GM23338 (cell line): ENCODE data around the gene TMPRSS9. TPM values are rescaled to one million over a fixed set of nuclear protein-coding genes. Genes with fewer than 3 reads are reported as not detected.

Experiments
- ATAC-seq: fragments of 200-7000 bp; cut with Tn5 transposase; 3 replicates; pipeline ENCODE4 v1.9.1; 2020
- DNase-seq: peaks from one replicate; pipeline ENCODE4 v3.0.0-alpha.2; 2015; ENCODE audit warnings: low spot score
- H2AFZ ChIP-seq: fragments of 200-600 bp; sonication (generic); 2 replicates; pipeline ENCODE4 v1.8.0; 2016; ENCODE audit warnings: antibody characterized with exemption, mild to moderate bottlenecking, moderate library complexity
- H3F3A ChIP-seq: fragments of 200-600 bp; sonication (generic); replicated peaks from 2 replicates; pipeline ENCODE4 v1.8.0; 2017; ENCODE audit warnings: antibody characterized with exemption, mixed run types, low read depth
- H3K27ac ChIP-seq: fragments of 200-600 bp; sonication (generic); 2 replicates; pipeline ENCODE4 v1.6.1; 2016; ENCODE audit warnings: low read depth
- H3K27me3 ChIP-seq: fragments of 200-600 bp; sonication (generic); 2 replicates; pipeline ENCODE4 v1.8.0; 2016; ENCODE audit warnings: mild to moderate bottlenecking, mixed run types, moderate library complexity; ENCODE audit not compliant: insufficient read depth
- H3K36me3 ChIP-seq: fragments of 200-600 bp; sonication (generic); 2 replicates; pipeline ENCODE4 v1.8.0; 2016; ENCODE audit warnings: mild to moderate bottlenecking; ENCODE audit not compliant: insufficient read depth
- H3K4me1 ChIP-seq: fragments of 200-600 bp; sonication (generic); 2 replicates; pipeline ENCODE4 v1.8.0; 2016; ENCODE audit warnings: mild to moderate bottlenecking, moderate library complexity; ENCODE audit not compliant: insufficient read depth
- H3K4me2 ChIP-seq: fragments of 200-600 bp; sonication (generic); 2 replicates; pipeline ENCODE4 v1.7.1; 2017; ENCODE audit warnings: mixed run types
- H3K4me3 ChIP-seq: fragments of 200-600 bp; sonication (generic); 2 replicates; pipeline ENCODE4 v1.6.1; 2016; ENCODE audit warnings: mixed run types
- H3K79me2 ChIP-seq: fragments of 200-600 bp; sonication (generic); replicated peaks from 2 replicates; pipeline ENCODE4 v1.8.0; 2017; ENCODE audit warnings: mild to moderate bottlenecking; ENCODE audit not compliant: insufficient read depth
- H3K9me2 ChIP-seq: fragments of 200-600 bp; sonication (generic); 2 replicates; pipeline ENCODE4 v1.8.0; 2017; ENCODE audit not compliant: insufficient read depth
- H4K20me1 ChIP-seq: fragments of 200-600 bp; sonication (generic); replicated peaks from 2 replicates; pipeline ENCODE4 v1.8.0; 2017; ENCODE audit warnings: mild to moderate bottlenecking; ENCODE audit not compliant: insufficient read depth
- H3K27ac Mint-ChIP-seq: 2 replicates; pipeline ENCODE4 v1.8.0; 2020; ENCODE audit warnings: inconsistent platforms, mild to moderate bottlenecking, moderate library complexity, mixed read lengths
- H3K27me3 Mint-ChIP-seq: 3 replicates; pipeline ENCODE4 v1.8.0; 2022; ENCODE audit warnings: low read depth, mild to moderate bottlenecking, moderate library complexity, mixed read lengths, inconsistent platforms; ENCODE audit not compliant: insufficient read depth, poor library complexity
- H3K36me3 Mint-ChIP-seq: 3 replicates; pipeline ENCODE4 v1.8.0; 2021; ENCODE audit warnings: low read depth, mild to moderate bottlenecking, inconsistent platforms, moderate library complexity, mixed read lengths
- H3K4me1 Mint-ChIP-seq: 3 replicates; pipeline ENCODE4 v1.8.0; 2020; ENCODE audit warnings: mild to moderate bottlenecking, inconsistent platforms, mixed read lengths
- H3K4me3 Mint-ChIP-seq: 3 replicates; pipeline ENCODE4 v1.8.0; 2021; ENCODE audit warnings: moderate library complexity, mild to moderate bottlenecking, inconsistent platforms, mixed read lengths
- H3K9me3 Mint-ChIP-seq: 3 replicates; pipeline ENCODE4 v1.8.0; 2020; ENCODE audit warnings: moderate library complexity, mild to moderate bottlenecking, inconsistent platforms, mixed read lengths
- CREB1 ChIP-seq: fragments of 250-450 bp; sonication (Bioruptor Pico); IDR thresholded peaks from 2 replicates; pipeline ENCODE4 v1.5.0; 2020; ENCODE audit warnings: low read depth, mild to moderate bottlenecking, moderate library complexity
- EZH2 ChIP-seq: fragments of 200-600 bp; sonication (generic); IDR thresholded peaks from one replicate; pipeline ENCODE4 v1.8.0; 2017; ENCODE audit warnings: antibody characterized with exemption, mild to moderate bottlenecking, low read depth; ENCODE audit not compliant: unreplicated experiment
- EZH2phosphoT487 ChIP-seq: fragments of 200-600 bp; sonication (generic); IDR thresholded peaks from one replicate; pipeline ENCODE4 v1.8.1; 2018; ENCODE audit warnings: antibody characterized with exemption; ENCODE audit not compliant: unreplicated experiment
- JUNB ChIP-seq: IDR thresholded peaks from one replicate; pipeline ENCODE4 v1.6.1; 2016; ENCODE audit warnings: antibody characterized with exemption; ENCODE audit not compliant: unreplicated experiment
- NANOG ChIP-seq: IDR thresholded peaks from 2 replicates; pipeline ENCODE4 v1.6.1; 2016; ENCODE audit warnings: antibody characterized with exemption, borderline replicate concordance
- POLR2AphosphoS5 ChIP-seq: IDR thresholded peaks from 2 replicates; pipeline ENCODE4 v1.6.1; 2016; ENCODE audit warnings: antibody characterized with exemption, low read depth
- REST ChIP-seq: IDR thresholded peaks from one replicate; pipeline ENCODE4 v1.6.1; 2018; ENCODE audit warnings: antibody characterized with exemption; ENCODE audit not compliant: unreplicated experiment
- STAT1 ChIP-seq: IDR thresholded peaks from one replicate; pipeline ENCODE4 v1.6.1; 2016; ENCODE audit warnings: antibody characterized with exemption; ENCODE audit not compliant: unreplicated experiment
- ZNF114 ChIP-seq: fragments of 250-450 bp; sonication (Bioruptor Pico); IDR thresholded peaks from 2 replicates; pipeline ENCODE4 v1.5.0; 2020; ENCODE audit warnings: mild to moderate bottlenecking, moderate library complexity
- polyA plus RNA-seq: library from polyadenylated mRNA; unstranded; fragments of >200 nt; fragmentation: Nextera tagmentation; extraction: Ambion mirVana; gene quantifications from 2 replicates; pipeline ENCODE4 v1.2.1, GENCODE V29; 2016
- total RNA-seq: library from RNA; depleted of rRNA; stranded (reverse); fragments of >200 nt; shearing (Covaris generic); gene quantifications from 2 replicates; pipeline ENCODE4 v1.2.3, GENCODE V29; 2014

Gene TMPRSS9
- total and polyA plus RNA-seq, 2 experiments from 2014 or later = 0.05 to 0.28 TPM

DNA sequence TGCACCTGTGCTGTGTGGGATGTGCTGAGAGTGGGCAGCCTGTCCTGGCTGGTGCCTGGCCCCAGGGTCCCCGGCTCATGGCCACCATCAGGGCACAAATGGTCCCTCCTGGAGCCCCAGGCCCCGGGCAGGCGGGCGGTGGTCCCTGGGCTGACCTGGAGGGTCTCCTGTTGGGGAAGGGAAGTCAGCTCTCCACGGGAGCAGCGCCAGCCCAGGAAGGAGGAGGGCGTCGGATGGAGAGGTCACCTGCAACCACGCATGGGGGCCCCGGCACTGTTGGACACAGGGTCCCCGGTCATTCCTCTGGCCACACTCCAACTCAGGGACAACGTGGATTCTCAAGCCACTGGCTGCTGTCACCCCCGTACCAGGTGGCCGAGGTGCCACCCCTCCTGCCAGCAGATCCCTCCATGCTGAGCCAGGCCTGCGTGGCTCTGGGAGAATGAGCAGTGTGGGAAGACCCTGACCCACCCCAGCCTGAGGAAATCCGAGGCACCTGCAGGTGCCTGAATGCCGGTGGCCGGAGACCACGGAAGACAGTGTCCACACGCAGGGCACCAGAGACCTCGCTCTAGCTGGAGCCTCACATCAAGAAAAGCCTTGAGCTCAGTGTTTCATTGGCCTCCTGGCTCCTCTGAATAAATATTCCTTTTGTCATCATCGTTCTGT lies 83.2 kb downstream of the TMPRSS9 start:
- Histone ChIP-seq H4K20me1 (peaks cover 10% of the 10 kb centered on the region), H3K4me3 (no peak overlapping the region), H3K4me1 (peaks cover 5% of the 10 kb centered on the region; the same call in 1 of the 2 replicates), H2AFZ (no peak overlapping the region), H3K9me2 (no peaks in the 10 kb centered on the region), H3K27ac (no peak overlapping the region), H3F3A (no peaks in the 10 kb centered on the region), H3K79me2 (peaks cover 49% of the 10 kb centered on the region), H3K4me2 (no peak overlapping the region), H3K36me3 (peaks cover 2% of the 10 kb centered on the region; the same call in 1 of the 2 replicates), H3K27me3 (no peaks in the 10 kb centered on the region)
- Mint-ChIP-seq H3K4me1 (peaks cover 10% of the 10 kb centered on the region), H3K27me3 (peaks cover 8% of the 10 kb centered on the region), H3K27ac (no peak overlapping the region), H3K36me3 (peaks cover 24% of the 10 kb centered on the region), H3K9me3 (no peaks in the 10 kb centered on the region), H3K4me3 (no peak overlapping the region; the same call in 2 of the 3 replicates)
- TF ChIP-seq STAT1 = no peak
- TF ChIP-seq EZH2 = no peak
- TF ChIP-seq POLR2AphosphoS5 = no peak
- no peak for TF ChIP-seq CREB1 (CRISPR knock-in tag)
- no peak for TF ChIP-seq JUNB
- no peak for TF ChIP-seq NANOG
- no peak for TF ChIP-seq EZH2phosphoT487
- TF ChIP-seq REST = no peak
- ATAC-seq (no peak), DNase-seq (no peak)

GRCh38 chr19:2443785-2444182 lies 83.7 kb downstream of the TMPRSS9 start:
- Histone ChIP-seq H3F3A (no peaks in the 10 kb centered on the region), H3K36me3 (peaks cover 2% of the 10 kb centered on the region; the same call in 1 of the 2 replicates), H3K4me3 (no peak overlapping the region), H3K27ac (no peak overlapping the region), H3K79me2 (peaks cover 54% of the 10 kb centered on the region), H3K4me1 (peaks cover 5% of the 10 kb centered on the region; the same call in 1 of the 2 replicates), H2AFZ (no peak overlapping the region), H3K9me2 (no peaks in the 10 kb centered on the region), H3K4me2 (no peak overlapping the region), H3K27me3 (no peaks in the 10 kb centered on the region), H4K20me1 (peaks cover 15% of the 10 kb centered on the region)
- H3K36me3 Mint-ChIP-seq = peaks cover 24% of the 10 kb centered on the region
- H3K9me3 Mint-ChIP-seq = no peaks in the 10 kb centered on the region
- H3K27me3 Mint-ChIP-seq = peaks cover 8% of the 10 kb centered on the region
- peaks cover 11% of the 10 kb centered on the region for H3K4me1 Mint-ChIP-seq
- DNase-seq (no peak), ATAC-seq (no peak)
- H3K4me3 Mint-ChIP-seq = no peak overlapping the region; the same call in 2 of the 3 replicates
- no peak for TF ChIP-seq ZNF114 (CRISPR knock-in tag)
- H3K27ac Mint-ChIP-seq = no peak overlapping the region
